GM12873 (cell line): ENCODE results near the gene GNG12.

Experiments
- TF ChIP-seq, protein P1 (sequence below): IDR thresholded peaks from 2 replicates; pipeline ENCODE4 v1.5.1; 2012; ENCODE audit warnings: low read depth, mild to moderate bottlenecking, moderate library complexity, low read length, control low read depth; ENCODE audit not compliant: insufficient read depth; ENCODE audit errors: missing control alignments

Gene GNG12

GRCh38 chr1:67689267-67690017 lies 143.8 kb downstream of the GNG12 start:
- TF ChIP-seq, protein P1, sequence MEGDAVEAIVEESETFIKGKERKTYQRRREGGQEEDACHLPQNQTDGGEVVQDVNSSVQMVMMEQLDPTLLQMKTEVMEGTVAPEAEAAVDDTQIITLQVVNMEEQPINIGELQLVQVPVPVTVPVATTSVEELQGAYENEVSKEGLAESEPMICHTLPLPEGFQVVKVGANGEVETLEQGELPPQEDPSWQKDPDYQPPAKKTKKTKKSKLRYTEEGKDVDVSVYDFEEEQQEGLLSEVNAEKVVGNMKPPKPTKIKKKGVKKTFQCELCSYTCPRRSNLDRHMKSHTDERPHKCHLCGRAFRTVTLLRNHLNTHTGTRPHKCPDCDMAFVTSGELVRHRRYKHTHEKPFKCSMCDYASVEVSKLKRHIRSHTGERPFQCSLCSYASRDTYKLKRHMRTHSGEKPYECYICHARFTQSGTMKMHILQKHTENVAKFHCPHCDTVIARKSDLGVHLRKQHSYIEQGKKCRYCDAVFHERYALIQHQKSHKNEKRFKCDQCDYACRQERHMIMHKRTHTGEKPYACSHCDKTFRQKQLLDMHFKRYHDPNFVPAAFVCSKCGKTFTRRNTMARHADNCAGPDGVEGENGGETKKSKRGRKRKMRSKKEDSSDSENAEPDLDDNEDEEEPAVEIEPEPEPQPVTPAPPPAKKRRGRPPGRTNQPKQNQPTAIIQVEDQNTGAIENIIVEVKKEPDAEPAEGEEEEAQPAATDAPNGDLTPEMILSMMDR: no peak

DNA sequence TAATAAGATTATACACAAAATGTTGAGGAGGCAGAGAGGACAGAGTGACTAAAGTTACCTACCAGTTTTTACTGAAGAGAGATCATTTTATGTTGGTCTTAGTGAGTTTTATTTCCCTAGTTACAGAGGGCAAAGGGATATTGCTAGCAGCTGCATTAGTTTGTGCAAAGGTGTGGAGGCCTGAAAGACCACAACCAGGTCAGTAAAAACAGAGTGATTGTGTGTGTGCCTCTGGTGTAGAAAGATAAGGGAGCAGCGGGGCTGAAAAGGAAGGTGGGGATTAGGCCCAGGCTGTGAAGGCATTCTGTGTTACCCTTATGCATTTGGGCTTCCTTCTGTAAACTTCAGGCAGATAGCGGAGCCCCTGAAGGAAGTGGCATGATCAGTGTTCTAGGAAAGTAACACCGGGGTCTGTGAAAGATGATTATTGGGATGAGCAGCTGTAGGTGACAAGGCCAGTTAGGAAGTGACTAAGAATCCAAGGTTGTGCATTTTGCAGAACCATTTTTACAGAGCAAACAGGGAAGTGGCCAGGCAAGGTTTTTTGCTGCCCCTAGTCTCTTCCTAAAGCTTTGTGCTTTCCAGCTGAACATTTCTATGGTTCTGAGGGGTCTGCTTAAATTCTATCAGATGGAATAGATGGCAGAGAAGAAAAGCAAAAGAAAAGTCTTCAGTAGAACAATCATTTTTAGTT lies 144.6 kb downstream of the GNG12 start:
- TF ChIP-seq, protein P1: no peak

- TF ChIP-seq, protein P1: no peak
Observed at GRCh38 chr1:67687649-67688048, 145.6 kb downstream of the GNG12 start.

GRCh38 chr1:67687198-67687545 lies 146.1 kb downstream of the GNG12 start:
- TF ChIP-seq, protein P1: no peak

- TF ChIP-seq, protein P1: no peak
Observed at GRCh38 chr1:67686267-67687197, 146.7 kb downstream of the GNG12 start.

- TF ChIP-seq, protein P1: no peak
Observed at GRCh38 chr1:67685558-67686266, 147.6 kb downstream of the GNG12 start.
